HK-2 (cell line): ENCODE measurements around the gene FN1.

Source experiments
- DNase-seq: peaks from one replicate; pipeline ENCODE4 v3.0.0-alpha.2; 2018; ENCODE audit not compliant: unreplicated experiment

The FN1 gene

DNA sequence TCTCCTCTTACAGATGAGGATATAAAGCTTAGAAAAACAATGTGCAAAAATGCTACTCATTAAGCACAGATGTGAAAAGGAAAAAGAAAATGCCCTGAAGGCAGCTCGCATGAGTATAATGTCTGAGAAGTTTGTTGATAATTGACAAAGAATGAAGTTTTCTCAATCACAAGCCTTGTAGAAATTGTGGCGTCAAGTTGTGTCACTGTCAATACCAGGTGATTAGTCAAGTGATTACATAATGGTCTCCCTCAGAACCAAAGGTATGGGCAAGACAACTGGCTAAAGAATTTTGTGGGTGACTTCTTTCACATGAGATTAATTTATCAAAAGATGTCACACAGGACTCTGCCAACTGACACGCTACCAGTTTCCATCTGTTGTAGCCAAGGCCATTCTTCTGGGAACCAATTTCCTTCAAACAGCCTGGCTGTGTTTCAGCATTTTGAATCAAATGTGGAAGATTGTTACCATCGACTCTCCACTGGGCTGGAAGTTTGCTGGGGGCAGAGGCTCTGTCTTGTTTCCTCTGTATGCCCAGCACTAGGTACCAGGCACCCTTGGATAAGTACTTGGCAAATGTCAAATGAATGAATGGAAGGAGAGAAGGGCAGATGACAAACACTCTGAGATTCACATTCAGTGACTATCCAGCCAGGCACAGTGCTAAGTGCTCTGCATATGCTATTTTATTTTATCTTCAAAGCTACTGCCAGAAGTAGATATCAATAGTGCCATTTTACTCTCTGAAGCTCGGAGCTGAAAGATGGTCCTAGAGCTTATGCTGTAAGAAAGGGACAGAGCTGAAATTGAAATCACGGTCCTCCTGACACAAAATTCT is 5.9 kb upstream of the FN1 start:
- DNase-seq, result no peak

DNA sequence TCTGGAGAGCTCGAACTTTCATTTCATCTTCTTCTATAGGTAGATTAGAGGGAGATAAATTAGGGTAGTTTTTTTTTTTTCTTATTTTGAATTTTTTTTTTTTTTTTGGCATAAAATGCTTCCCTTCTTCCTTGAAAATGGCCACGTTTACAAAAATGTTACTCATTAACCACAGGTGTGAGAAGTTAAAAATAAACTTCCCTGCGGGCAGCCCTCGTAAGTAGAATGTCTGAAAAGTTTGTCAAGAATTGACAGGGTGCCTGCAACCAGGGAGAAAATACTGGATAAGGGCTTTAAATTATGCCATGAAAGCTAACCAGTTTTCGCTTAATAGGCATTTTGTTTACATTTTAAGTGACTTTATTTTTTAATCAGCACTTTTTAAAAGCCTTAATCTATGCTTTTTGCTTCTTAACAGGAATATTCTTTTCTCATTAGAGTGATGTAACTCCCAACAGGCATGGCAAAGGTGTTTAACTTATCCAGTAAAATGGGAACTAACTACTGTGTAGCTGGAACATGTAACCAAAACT is 4.2 kb upstream of the FN1 start:
- no peak for DNase-seq

DNA sequence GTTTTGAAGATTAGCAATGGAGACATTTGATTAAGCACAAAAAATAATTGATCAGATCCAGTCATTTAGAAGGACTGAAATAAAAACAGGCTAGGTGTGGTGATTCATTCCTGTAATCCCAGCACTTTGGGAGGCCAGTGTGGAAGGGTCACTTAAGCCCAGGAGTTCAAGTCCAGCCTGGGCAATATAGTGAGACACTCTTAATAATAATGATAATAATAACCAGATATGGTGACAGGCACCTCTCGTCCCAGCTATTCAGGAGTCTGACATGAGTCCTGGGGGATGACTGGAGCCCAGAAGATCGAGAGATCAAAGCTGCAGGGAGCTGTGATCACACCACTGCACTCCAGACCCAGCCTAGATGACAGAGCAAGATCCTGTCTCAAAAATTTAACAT is 3.5 kb upstream of the FN1 start:
- no peak for DNase-seq

DNA sequence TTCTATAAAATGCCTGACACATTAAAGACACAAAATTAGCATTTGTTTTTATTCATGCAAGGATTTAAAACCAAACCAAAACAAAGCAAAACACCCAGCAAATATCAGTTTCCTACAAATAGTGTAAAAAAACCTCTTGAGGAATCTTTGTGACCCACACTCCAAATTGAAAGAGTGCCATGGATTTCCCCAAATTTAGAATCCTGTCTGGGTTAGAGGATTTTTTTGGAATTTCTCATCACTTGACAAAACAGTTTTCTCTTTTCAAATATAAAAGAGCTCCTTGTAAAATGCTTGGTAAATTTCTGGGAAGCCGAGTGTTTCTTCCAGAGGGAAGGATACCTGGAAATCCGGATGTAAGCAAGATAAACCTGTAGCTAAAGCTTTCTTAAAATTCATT is 1.7 kb upstream of the FN1 start:
- DNase-seq, result no peak

DNA sequence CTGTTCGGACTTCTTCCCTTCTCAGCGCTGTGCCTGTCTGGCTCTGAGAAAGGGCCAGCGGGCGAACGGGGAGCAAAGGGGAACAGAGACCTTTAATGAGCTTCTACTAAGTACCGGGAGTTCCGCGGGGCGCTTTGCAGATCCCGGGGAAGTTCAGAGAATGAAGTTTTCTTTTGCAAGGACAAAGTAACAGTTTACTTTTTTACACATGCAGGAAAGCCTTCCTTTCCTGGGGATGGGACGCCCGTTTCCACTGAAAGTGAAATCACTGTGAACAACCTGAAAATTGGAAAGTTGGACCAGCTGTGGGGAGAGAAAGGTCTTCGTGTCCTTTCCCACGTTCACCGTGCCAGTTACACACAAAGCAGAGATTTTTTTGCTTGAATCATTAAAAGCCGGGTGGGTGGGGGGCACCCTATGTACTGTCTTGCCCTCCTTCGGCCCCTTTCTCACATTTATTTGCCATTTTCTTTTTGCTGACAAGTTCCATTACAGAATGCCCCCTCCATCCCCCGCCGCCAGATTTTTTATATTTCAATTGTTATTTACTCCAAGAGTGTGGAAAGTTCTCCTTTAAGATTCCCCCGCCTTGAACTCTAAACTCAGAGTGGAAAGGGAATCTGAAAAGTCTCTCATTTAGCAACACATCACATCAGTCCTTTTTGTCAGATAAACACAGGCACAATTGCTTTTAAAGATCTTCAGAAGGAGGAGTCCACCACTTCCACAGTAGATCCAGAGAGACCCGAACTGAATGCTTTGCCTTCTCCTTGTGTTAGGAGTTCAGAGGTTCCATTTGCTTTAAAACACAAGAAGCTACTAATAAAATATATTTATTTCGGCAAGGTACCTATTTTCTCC is 1.1 kb upstream of the FN1 start:
- DNase-seq, result no peak

DNA sequence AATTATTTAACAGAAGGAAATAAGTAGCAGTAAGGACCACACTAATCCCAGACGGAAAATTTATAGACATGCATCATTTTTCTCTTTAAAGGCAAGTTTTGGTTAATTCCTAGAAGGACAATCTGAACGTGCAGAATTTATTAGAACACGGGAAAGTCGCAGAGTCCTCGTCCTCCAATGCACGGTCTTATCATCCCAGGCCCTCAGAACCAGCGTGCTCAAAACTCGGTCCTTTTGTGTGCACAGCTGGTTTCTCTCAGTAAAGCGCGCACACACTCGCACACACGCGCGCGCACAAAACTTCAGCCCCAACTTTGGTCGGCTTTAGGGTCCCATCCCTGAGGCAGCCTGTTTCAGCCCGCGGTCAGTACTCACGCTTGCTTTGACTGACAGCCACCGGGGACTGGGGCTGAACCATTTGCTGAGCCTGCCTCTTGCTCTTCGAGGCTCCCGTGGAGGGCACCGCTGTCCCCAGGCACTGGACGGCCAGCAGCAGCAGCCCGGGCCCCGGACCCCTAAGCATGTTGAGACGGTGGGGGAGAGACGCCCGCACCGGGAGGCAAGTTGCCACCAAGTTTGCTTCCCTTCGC is 493 bp downstream of the FN1 start:
- DNase-seq, result no peak

DNA sequence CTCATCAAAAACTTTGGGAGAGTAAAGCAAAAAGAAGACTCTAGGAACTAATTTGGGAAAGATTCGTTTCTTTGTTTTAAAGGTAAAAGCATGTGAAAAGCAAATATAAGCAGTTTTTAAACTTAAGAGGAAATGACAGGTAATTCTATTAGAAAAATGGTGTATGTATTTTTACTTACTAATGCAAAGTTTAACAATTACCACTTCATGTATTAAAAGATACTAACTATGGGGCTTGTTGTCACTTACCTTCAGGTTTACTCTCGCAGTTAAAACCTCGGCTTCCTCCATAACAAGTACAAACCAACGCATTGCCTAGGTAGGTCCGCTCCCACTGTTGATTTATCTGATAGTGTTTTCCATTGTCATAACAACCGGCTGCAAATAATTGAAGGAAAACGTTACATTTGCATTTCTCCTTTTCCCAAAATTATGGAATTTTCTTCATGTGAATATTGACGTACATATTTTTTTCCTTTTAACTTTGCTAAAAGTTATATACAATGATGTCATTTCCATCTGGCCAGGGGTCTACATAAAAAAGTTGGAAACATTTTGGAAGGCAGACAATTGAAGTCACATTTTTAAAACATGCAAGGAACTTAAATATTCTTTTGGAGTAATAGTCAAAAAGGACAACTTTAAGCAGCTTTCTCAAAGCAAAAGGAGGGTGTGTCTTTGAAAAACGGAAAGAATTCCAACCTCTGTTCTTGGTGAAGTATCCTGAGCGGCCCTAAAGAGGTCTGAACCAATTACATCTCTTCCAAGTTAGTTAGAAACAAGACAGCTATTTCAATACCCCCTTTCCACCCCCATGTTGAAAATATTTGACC is 1.2 kb downstream of the FN1 start:
- DNase-seq, result no peak

DNA sequence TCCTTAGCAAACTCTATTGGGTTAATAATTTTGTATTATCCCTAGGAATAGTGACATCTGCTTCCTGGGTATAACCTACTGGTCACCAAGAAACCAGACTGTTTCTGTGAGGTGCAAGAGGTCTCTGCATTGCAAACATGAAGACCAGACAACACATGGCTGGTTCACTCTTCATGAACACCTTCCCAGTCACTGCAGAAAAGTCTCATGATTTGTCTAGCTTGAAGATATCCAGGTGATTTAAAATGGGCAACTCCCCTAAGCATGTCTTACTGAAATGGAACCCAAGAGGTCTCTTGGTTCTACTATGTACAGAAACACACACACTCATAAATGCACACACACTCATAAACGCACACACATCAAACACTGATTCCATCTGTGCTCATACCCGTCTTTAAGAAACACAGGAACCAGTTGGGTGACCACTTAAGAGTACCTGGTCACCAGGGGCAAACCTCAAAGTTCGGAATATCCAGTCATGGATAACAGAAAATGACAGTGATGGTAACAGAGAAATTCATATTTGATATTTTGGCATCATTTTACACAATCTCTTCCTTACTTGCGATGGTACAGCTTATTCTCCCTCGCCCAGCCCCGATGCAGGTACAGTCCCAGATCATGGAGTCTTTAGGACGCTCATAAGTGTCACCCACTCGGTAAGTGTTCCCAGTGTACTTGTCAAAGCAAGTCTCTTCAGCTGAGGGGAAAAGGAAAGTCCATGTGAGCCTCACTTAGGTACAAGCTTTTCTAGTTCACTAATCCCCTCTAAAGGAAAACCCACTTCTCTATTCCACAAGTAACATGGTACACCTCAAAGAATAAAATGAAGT is 2.9 kb downstream of the FN1 start:
- DNase-seq, result no peak

DNA sequence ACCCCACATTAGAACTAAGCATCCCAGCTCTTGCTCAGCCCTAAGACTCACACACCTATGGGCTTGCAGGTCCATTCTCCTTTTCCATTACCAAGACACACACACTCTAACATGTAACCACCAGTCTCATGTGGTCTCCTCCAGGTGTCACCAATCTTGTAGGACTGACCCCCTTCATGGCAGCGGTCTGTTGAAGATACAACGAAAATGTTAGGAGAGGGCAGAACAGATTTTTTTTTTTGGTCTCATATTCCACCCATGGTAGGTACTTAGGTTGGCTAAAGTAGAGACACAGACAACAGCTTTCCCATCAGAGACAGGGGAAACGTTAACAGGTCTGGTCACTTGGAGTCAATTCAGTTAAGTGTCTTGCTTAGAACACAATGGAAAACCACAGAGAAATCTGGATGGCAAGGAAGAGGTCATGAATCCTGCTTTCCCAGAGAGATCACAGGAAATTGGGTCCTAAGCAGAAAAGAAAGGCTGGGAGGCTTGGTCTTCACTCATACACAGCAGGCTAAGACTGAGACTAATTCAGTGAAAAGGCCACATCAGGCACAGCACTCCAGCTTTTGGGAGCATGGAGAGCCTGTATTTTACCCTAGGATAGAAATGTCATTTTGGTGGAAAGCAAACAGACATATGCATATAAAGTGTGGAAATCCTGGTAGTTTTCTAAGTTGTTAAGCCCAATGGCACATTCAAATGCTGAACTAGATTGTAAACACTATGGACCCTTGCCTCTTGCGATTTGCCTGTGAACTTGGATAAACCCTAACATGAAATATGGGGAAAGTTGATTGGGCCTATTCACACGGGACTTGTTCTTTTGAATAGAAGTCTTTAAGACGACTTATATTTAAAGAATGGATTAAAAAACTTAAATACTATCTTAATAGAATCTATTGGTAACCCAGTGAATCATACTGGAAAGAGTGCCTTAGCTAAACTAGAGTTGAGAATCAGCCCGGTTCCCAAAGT is 3.8 kb downstream of the FN1 start:
- DNase-seq, result no peak

DNA sequence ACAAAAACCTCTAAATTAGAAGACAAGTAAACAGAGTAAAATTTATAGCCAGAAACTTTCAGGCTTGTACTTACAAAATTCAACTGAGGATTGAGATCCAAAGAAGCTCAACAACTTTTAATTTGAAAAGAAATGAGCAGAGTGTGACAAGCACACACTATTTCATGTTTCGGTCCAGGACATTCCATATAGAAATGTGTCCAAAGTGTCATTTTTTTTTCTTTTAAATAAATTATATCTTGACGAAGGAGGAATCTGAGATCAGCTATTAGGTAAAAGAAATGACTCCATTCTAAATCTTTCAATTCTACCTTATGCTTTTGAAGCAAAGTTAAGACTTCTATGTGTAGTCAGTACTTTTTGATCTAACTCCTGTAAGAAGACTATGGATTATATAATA is 4.6 kb downstream of the FN1 start:
- no peak for DNase-seq

DNA sequence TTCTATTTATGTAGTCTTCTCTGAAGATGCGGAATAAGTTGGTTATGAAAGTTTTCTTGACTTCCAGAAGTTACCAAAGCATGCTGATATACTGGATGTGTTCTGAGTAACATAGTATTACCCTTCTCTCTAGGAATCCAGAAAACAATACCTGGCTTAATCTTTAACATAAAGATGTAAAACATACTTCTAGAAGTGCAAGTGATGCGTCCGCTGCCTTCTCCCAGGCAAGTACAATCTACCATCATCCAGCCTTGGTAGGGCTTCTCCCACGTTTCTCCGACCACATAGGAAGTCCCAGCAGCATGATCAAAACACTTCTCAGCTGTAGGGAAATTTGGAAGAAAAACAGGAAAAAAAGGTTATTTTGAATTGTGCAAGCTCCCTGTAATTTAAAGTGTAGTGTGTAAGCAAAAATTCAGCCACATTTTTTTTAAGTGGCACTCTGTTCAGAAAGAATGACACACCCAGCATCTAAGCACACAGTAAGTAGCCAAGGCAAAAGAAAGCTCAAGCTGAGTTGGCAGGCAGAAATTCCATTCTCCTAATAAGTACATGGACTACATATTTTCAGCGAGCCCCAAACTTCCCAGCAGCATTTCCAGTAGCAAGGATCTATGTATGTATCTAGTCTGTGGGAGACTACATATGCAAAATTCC is 5.2 kb downstream of the FN1 start:
- DNase-seq, result no peak

DNA sequence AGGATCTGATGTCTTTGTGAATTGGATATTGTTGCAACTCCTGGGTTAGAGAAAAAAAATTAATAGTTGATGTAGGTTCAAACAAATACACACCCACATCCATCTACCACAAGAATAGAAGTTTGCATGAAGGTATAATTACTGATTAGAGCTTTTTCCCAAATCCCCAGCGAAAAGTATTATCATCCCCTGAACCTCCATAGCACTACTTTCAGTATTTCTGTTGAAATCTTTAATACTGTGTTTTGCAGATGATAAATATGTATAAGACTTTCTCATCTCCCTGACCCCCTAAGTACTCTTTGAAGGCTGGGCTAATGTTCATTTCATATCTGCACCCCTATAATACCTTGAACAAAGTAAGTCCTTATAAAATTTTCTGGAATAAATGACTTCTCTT is 6.4 kb downstream of the FN1 start:
- DNase-seq, result no peak

DNA sequence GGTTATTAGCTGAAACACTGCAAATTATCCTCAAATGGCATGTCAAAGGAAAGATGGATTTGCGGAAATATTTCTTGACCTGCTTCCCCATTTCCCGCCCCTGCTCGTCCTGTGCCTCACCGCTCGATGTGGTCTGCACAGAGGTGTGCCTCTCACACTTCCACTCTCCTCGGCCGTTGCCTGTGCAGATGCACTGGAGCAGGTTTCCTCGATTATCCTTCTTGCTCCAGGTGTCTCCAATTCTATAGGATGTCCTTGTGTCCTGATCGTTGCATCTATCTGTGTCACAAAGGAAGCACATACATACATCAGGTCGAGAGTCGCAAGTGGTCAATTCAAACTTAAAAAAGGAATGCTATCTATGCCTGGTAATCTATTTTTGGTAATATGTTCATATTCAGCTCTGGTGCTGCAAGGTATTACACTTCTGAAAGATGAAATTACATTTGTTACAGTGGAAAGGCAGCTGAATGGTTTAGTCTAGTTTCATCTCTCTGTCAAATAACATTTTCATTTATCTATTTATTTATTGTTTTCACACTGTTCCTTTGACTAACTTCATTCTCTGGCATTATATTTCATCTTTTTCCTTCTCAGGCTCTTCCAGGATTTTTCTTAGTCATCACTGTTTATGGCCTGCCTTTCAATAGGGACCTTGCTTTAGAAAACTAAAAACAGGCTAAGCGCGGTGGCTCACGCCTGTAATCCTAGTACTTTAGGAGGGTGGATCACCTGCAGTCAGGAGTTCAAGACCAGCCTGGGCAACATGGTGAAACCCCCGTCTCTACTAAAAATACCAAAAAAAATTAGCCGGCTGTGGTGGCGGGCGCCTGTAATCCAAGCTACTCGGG is 7.6 kb downstream of the FN1 start:
- no peak for DNase-seq

DNA sequence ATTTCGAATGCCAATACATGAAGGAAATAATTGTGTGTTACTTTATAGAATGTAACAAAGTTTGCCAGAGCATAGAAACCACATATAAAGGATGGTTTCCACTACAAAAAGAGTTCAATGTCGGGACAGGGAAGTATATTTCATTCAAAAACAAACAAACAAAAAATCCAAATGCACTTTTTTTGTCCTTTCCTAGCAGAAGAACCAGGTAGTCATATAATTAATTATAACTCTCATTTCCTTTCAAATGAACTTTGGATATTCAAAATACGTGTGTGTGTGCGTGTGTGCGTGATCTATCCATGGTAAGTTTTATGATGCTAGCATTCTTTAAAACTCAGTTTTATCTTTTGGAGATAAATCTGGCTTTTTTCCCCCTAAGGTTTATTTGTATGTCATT is 8.3 kb downstream of the FN1 start:
- DNase-seq, result no peak

DNA sequence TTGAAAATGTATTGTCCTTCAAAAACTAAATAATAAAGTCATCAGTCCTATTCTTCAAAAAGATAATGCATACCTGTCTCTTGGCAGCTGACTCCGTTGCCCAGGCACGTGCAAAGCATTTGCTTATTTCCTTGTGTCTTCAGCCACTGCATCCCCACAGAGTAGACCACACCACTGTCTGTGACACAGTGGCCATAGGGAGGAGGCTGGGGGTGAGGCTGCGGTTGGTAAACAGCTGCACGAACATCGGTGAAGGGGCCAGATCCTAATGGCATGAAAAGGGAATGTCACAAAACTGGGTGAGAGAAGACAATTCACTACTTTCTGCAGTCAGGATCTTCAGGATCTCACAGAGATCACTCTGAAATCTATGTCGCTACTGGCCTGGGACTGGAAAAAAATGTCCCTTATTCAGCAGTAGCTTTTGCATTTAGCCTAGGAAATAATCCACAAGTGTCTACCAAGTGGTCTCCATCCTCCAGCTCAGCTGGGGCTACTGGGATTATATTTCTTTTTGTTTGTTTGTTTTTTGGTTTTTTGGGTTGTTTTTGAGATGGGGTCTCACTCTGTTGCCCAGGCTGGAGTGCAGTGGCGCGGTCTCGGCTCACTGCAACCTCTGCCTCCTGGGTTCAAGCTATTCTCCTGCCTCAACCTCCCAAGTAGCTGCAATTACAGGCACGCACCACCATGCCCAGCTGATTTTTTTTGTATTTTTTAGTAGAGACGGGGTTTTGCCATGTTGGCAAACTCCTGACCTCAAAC is 10.7 kb downstream of the FN1 start:
- DNase-seq, result no peak

DNA sequence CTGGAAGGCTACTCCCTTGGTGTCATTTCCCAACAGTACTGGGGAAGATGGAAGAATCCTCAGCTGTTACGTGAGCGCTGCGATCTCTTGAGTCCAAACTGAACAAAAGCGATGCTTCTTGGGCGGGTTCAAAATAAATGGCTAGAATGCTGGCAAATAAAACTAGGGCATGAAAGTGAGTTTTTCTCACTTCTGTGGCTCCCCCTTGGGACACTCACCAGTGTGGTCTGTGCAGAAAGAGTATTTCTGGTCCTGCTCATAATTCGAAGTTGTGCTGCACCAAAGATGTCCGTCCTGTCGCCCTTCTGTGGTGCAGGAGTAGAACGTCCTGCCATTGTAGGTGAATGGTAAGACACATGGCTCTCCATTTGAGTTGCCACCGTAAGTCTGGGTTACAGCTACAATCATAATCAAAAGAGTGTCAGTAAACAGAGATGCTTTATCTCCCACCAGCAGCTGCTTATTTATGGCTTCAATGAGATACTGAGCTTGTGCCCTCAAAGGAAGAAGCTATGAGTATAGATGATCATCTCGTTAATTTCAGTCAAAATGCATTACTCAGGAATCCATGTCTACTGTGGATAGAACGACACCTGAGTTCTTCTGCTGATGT is 11.8 kb downstream of the FN1 start:
- no peak for DNase-seq

DNA sequence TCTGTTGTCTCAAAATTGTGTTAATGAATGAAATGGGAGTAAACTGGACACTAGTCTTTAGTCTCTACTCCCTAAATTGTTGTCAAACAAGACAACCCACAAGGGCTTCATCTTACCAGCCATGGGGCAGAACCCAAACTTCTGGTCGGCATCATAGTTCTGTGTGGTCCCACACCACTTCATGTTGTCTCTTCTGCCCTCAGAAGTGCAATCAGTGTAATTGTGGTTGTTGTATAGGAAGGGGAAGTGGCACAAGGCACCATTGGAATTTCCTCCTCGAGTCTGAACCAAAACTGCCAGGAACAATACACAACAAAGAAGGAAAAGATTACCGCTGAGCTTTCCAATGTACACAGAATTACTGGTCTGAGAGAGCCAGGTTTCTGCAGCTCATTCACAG is 12.6 kb downstream of the FN1 start:
- no peak for DNase-seq
